MCF 10A (cell line): ENCODE results near the gene RBFOX1. TPM values are rescaled to one million over a fixed set of nuclear protein-coding genes. Genes with fewer than 3 reads are reported as not detected.

Experiments used
- BruUV-seq: library from RNA; stranded (reverse); fragments of 400-500 nt; replicated peaks from 2 replicates; lab custom pipeline; 2021; lab: Mats Ljungman, UMichigan
- CTCF ChIA-PET: fragments of 300-600 bp; sonication (Branson Sonifier 250); formaldehyde crosslinking; extraction: SDS; loops from one replicate; lab custom pipeline; 2021; ENCODE audit warnings: antibody characterized with exemption, inconsistent platforms; lab: Yijun Ruan, JAX
- POLR2A ChIA-PET: fragments of 300-600, 350-650 bp; sonication (Branson Sonifier 250); formaldehyde crosslinking; extraction: SDS; loops from one replicate; lab custom pipeline; 2020; ENCODE audit warnings: antibody characterized with exemption, inconsistent platforms; lab: Yijun Ruan, JAX
- DNase-seq: peaks from one replicate; pipeline ENCODE4 v3.0.0-alpha.2; 2018; ENCODE audit not compliant: unreplicated experiment
- H3K27ac Mint-ChIP-seq: one replicate; pipeline ENCODE4 v1.8.0; 2022; ENCODE audit warnings: mild to moderate bottlenecking, low read depth, mixed read lengths; ENCODE audit not compliant: unreplicated experiment
- H3K27me3 Mint-ChIP-seq: one replicate; pipeline ENCODE4 v1.8.0; 2022; ENCODE audit warnings: mixed read lengths; ENCODE audit not compliant: insufficient read depth, unreplicated experiment
- H3K36me3 Mint-ChIP-seq: one replicate; pipeline ENCODE4 v1.8.0; 2022; ENCODE audit warnings: mild to moderate bottlenecking, moderate library complexity, mixed read lengths; ENCODE audit not compliant: insufficient read depth, unreplicated experiment
- H3K4me1 Mint-ChIP-seq: one replicate; pipeline ENCODE4 v1.8.0; 2022; ENCODE audit warnings: mixed read lengths; ENCODE audit not compliant: insufficient read depth, unreplicated experiment
- H3K4me3 Mint-ChIP-seq: one replicate; pipeline ENCODE4 v1.8.0; 2022; ENCODE audit warnings: mild to moderate bottlenecking, moderate library complexity, mixed read lengths; ENCODE audit not compliant: unreplicated experiment
- H3K9me3 Mint-ChIP-seq: one replicate; pipeline ENCODE4 v1.8.0; 2022; ENCODE audit warnings: mixed read lengths; ENCODE audit not compliant: unreplicated experiment
- intact Hi-C: fragments of 100-400 bp; cut with micrococcal nuclease; formaldehyde crosslinking; loops from 2 replicates; pipeline ENCODE4 v1.14.1; 2022
- total RNA-seq: library from RNA; stranded (reverse); gene quantifications from 2 replicates; pipeline ENCODE4 v1.2.3, GENCODE V29; 2022
- TF ChIP-seq, protein P1 (sequence below): fragments of 200-600 bp; IDR thresholded peaks from one replicate; pipeline ENCODE4 v1.8.0; 2022; ENCODE audit warnings: antibody characterized with exemption, mild to moderate bottlenecking; ENCODE audit not compliant: unreplicated experiment

The RBFOX1 gene
- total RNA-seq, 1 experiment from 2014 or later: not detected

DNA sequence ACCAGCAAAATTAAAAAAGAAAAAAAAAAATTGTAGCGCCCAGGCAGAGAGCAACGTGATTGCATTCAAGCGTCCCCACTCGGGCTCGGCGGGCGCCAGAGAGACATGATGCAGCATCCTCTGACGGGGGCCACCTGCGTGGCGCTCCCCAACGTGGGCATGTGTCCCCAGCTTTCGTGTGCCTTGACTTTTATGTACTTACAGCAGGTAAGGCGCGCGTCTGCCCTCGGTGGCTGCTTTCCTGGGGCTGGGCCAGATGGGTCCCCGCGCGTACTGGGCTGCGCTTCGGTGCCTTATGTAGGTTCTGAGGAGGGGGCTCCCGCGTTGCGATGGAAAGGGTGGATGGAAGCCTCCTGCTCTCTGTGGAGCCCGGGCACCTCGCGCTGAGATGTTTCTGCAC lies 28.4 kb upstream of the RBFOX1 start:
- H3K36me3 Mint-ChIP-seq: no peaks in the 10 kb centered on the region
- no peak overlapping the region for H3K27ac Mint-ChIP-seq
- DNase-seq: no peak
- no peaks in the 10 kb centered on the region for H3K4me1 Mint-ChIP-seq
- no peaks in the 10 kb centered on the region for H3K27me3 Mint-ChIP-seq
- no peak overlapping the region for H3K4me3 Mint-ChIP-seq
- ChIA-PET POLR2A (no interaction called here), CTCF (no interaction called here)
- intact Hi-C loops: no loop called here
- BruUV-seq: no TSS peak
- TF ChIP-seq, protein P1, sequence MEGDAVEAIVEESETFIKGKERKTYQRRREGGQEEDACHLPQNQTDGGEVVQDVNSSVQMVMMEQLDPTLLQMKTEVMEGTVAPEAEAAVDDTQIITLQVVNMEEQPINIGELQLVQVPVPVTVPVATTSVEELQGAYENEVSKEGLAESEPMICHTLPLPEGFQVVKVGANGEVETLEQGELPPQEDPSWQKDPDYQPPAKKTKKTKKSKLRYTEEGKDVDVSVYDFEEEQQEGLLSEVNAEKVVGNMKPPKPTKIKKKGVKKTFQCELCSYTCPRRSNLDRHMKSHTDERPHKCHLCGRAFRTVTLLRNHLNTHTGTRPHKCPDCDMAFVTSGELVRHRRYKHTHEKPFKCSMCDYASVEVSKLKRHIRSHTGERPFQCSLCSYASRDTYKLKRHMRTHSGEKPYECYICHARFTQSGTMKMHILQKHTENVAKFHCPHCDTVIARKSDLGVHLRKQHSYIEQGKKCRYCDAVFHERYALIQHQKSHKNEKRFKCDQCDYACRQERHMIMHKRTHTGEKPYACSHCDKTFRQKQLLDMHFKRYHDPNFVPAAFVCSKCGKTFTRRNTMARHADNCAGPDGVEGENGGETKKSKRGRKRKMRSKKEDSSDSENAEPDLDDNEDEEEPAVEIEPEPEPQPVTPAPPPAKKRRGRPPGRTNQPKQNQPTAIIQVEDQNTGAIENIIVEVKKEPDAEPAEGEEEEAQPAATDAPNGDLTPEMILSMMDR: no peak
- H3K9me3 Mint-ChIP-seq: peaks cover 38% of the 10 kb centered on the region

DNA sequence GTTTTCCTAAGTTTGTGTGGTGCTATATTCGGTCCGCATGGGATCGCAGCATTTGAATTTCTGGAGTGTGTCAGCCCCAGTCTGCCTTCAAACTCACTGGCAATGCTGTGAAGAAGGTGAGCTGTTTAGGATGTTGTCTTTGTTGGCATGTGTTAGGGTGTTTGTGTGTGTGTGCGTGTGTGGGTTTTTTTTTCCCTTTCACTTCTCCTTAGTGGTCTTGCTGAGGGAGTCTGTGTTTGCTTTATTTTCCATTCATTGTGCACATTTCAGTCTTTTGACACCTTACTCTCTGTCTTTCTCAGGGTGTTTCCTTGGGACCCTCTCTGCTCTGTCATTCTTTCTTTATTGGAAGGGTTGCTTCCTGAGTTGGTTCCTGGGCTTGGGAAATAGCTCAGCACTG lies 27.7 kb upstream of the RBFOX1 start:
- ChIA-PET CTCF (no interaction called here), POLR2A (no interaction called here)
- no peak for DNase-seq
- no peaks in the 10 kb centered on the region for H3K4me1 Mint-ChIP-seq
- TF ChIP-seq, protein P1: no peak
- intact Hi-C loops: no loop called here
- H3K36me3 Mint-ChIP-seq: no peaks in the 10 kb centered on the region
- no peak overlapping the region for H3K4me3 Mint-ChIP-seq
- BruUV-seq: no TSS peak
- H3K27me3 Mint-ChIP-seq: no peaks in the 10 kb centered on the region
- peaks cover 38% of the 10 kb centered on the region for H3K9me3 Mint-ChIP-seq
- H3K27ac Mint-ChIP-seq: no peak overlapping the region

DNA sequence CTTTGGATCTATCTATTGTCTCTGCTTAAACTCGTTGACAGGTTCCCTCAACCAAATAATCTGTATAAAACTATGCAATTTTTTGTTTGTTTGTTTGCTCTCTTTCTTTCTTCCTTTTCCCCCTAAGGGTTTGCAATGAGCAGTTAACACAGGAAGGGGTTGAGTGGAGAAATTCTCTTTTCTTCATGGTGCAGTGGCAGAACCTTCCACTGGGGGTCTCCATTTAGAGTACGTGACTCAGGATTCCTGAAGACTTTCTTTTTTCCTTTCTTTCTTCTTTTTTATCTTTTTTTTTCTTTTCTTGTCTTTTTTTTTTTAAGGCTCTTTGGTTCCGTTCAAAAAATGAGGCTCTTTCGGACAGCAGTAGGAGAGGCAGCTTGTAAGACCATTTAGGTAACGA lies 19.5 kb upstream of the RBFOX1 start:
- TF ChIP-seq, protein P1: no peak
- Mint-ChIP-seq H3K4me3 (no peak overlapping the region), H3K9me3 (no peaks in the 10 kb centered on the region), H3K36me3 (no peaks in the 10 kb centered on the region), H3K4me1 (no peaks in the 10 kb centered on the region), H3K27ac (no peak overlapping the region), H3K27me3 (no peaks in the 10 kb centered on the region)
- ChIA-PET POLR2A (no interaction called here), CTCF (no interaction called here)
- intact Hi-C loops: no loop called here
- no TSS peak for BruUV-seq
- no peak for DNase-seq

DNA sequence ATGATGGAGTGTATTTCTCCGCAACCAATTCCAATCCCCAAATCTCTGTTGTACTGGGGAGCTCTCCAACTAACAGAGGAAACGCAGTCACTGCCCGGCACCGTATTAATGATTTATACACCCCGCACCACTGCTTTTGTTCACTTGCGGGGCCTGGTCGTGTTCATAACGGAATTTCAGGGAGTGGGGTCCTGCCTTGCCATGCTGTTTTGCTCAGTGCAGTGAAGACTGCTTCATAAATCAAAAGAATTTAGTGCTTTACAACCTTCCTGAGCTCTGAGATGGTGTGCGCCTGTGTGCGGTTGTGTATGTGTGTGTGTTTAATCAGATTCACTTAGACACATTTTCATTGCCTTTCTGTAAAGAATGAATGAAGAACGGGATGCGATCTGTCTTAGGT lies 18.5 kb upstream of the RBFOX1 start:
- Mint-ChIP-seq H3K27me3 (no peaks in the 10 kb centered on the region), H3K36me3 (no peaks in the 10 kb centered on the region), H3K9me3 (peaks cover 6% of the 10 kb centered on the region), H3K4me1 (no peaks in the 10 kb centered on the region), H3K4me3 (no peak overlapping the region), H3K27ac (no peak overlapping the region)
- TF ChIP-seq, protein P1: no peak
- DNase-seq: no peak
- intact Hi-C loops: no loop called here
- ChIA-PET CTCF (no interaction called here), POLR2A (no interaction called here)
- no TSS peak for BruUV-seq
